HG03095 (cell line): ENCODE measurements around the gene SLBP.
"Not testable (repeated sequence)": the region's sequence is repeated elsewhere in the genome, so short reads cannot be mapped to it uniquely, and the experiment has no call there.

Experiments used
- ATAC-seq: cut with Tn5 transposase; IDR thresholded peaks from one replicate; pipeline ENCODE4 v1.9.1; 2021; ENCODE audit warnings: moderate library complexity; ENCODE audit not compliant: unreplicated experiment

SLBP gene

GRCh38 chr4:1678244-1678643, 33.9 kb downstream of the SLBP start:
- ATAC-seq: no peak

- no peak for ATAC-seq
Observed at GRCh38 chr4:1676605-1677525, 35.3 kb downstream of the SLBP start.

- ATAC-seq: no peak
Observed at GRCh38 chr4:1675802-1676137, 36.3 kb downstream of the SLBP start.

- no peak for ATAC-seq
Observed at GRCh38 chr4:1675136-1675801, 36.9 kb downstream of the SLBP start.

- no peak for ATAC-seq
Observed at GRCh38 chr4:1674682-1675081, 37.4 kb downstream of the SLBP start.

GRCh38 chr4:1673671-1674070, 38.4 kb downstream of the SLBP start:
- no peak for ATAC-seq

GRCh38 chr4:1671011-1671410, 41.1 kb downstream of the SLBP start:
- not testable (repeated sequence) for ATAC-seq

- ATAC-seq: no peak
Observed at GRCh38 chr4:1670279-1670678, 41.8 kb downstream of the SLBP start.

- no peak for ATAC-seq
Observed at GRCh38 chr4:1669850-1670249, 42.3 kb downstream of the SLBP start.

- ATAC-seq: no peak
Observed at GRCh38 chr4:1669270-1669669, 42.8 kb downstream of the SLBP start.

- ATAC-seq: no peak
Observed at GRCh38 chr4:1668488-1668840, 43.7 kb downstream of the SLBP start.

GRCh38 chr4:1667273-1667672, 44.8 kb downstream of the SLBP start:
- ATAC-seq: no peak

- ATAC-seq: no peak
Observed at GRCh38 chr4:1666391-1666790, 45.7 kb downstream of the SLBP start.

GRCh38 chr4:1664141-1664540, 48.0 kb downstream of the SLBP start:
- no peak for ATAC-seq

- no peak for ATAC-seq
Observed at GRCh38 chr4:1663549-1663948, 48.6 kb downstream of the SLBP start.

GRCh38 chr4:1661695-1662094, 50.4 kb downstream of the SLBP start:
- no peak for ATAC-seq

- no peak for ATAC-seq
Observed at GRCh38 chr4:1660948-1661677, 51.0 kb downstream of the SLBP start.

- no peak for ATAC-seq
Observed at GRCh38 chr4:1659104-1660043, 52.7 kb downstream of the SLBP start.

GRCh38 chr4:1658581-1658980, 53.5 kb downstream of the SLBP start:
- ATAC-seq: no peak

- no peak for ATAC-seq
Observed at GRCh38 chr4:1658146-1658545, 54.0 kb downstream of the SLBP start.

GRCh38 chr4:1656986-1657385, 55.1 kb downstream of the SLBP start:
- no peak for ATAC-seq
